VCaP (cell line): ENCODE results near the gene TCF7L1.
"Not testable (repeated sequence)": the region's sequence is repeated elsewhere in the genome, so short reads cannot be mapped to it uniquely, and the experiment has no call there.

Source experiments
- H3K27ac ChIP-seq: fragments of 450-650 bp; 2 replicates; pipeline ENCODE4 v1.5.1; 2017
- TF ChIP-seq, protein P1 (sequence below): fragments of 450-650 bp; conservative IDR thresholded peaks from 2 replicates; pipeline ENCODE4 v1.5.1; 2017; ENCODE audit warnings: mild to moderate bottlenecking, moderate library complexity

The TCF7L1 gene

DNA sequence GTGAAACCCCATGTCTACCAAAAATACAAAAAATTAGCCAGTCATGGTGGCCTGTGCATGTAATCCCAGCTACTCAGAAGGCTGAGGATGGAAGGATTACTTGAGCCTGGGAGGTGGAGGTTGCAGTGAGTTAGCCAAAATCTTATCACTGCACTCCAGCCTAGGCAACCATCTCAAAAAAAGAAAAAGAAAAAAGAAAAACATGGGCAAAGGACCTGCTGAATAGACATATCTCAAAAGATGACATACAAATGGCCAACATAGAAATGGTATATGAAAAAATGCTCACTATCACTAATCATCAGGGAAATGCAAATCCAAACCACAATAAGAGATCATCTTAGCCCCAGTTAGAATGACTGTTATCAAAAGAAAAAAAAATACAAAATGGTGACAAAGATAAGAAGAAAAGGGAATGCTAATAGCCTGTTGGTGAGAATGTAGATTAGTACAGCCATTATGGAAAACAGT, 196.0 kb downstream of the TCF7L1 start:
- TF ChIP-seq, protein P1, sequence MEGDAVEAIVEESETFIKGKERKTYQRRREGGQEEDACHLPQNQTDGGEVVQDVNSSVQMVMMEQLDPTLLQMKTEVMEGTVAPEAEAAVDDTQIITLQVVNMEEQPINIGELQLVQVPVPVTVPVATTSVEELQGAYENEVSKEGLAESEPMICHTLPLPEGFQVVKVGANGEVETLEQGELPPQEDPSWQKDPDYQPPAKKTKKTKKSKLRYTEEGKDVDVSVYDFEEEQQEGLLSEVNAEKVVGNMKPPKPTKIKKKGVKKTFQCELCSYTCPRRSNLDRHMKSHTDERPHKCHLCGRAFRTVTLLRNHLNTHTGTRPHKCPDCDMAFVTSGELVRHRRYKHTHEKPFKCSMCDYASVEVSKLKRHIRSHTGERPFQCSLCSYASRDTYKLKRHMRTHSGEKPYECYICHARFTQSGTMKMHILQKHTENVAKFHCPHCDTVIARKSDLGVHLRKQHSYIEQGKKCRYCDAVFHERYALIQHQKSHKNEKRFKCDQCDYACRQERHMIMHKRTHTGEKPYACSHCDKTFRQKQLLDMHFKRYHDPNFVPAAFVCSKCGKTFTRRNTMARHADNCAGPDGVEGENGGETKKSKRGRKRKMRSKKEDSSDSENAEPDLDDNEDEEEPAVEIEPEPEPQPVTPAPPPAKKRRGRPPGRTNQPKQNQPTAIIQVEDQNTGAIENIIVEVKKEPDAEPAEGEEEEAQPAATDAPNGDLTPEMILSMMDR = no peak
- H3K27ac ChIP-seq = peak overlapping the region; percentile 92

DNA sequence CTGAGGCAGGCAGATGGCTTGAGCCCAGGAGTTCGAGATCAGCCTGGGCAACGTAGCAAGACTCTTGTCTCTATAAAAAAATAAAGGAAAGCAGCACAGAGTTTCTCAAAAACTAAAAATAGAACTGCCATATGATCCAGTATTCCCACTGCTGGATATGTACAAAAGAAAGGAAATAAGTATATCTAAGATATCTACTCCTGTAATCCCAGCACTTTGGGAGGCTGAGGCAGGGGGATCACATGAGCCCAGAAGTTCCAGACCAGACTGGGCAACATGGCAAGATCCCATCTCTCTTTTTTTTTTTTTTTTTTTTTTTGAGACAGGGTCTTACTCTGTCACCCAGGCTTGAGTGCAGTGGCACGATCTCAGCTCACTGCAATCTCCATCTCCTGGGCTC, 196.5 kb downstream of the TCF7L1 start:
- H3K27ac ChIP-seq = not testable (repeated sequence)

DNA sequence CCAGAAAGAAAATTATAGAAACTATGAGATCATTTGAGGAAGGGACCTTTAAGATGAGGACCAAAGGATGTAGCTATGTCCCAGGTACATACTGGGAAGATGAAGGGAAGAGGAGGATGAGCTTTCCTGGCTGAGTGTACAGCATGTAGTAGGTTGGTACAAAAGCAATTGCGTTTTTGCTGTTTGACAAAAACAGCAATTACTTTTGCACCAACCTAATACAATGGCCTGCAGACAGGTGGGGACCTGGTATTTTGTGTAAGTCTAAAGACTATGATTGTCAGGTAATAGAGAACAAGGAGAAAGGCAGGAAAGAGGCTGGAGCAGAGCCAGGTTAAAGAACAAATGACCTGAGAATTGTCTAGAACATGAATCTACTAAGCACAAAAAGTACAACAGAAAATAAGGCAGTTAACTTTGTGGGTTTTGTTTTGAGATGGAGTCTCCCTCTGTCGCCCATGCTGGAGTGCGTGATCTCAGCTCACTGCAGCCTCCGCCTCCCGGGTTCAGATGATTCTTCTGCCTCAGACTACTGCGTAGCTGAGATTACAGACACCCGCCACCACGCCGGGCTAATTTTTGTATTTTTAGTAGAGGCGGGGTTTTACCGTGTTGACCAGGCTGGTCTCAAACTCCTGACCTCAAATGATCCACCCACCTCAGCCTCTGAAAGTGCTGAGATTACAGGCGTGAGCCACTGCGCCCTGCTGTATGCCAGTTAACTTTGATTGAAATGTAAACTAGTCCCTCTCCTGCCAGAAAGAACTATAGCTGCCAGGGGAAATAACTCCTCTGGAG, 197.8 kb downstream of the TCF7L1 start:
- no peak overlapping the region for H3K27ac ChIP-seq
- TF ChIP-seq, protein P1 = no peak

DNA sequence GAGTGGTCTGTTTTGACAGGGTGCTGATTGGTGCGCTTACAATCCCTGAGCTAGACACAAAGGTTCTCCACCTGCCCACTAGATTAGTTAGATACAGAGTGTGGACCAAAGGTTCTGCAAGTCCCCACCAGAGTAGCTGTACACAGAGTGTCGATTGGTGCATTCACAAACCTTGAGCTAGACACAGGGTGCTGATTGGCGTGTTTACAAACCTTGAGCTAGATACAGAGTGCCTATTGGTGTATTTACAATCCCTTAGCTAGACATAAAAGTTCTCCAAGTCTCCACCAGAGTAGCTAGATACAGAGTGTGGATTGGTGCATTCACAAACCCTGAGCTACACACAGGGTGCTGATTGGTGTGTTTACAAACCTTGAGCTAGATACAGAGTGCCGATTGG, 200.7 kb downstream of the TCF7L1 start:
- H3K27ac ChIP-seq = not testable (repeated sequence)

DNA sequence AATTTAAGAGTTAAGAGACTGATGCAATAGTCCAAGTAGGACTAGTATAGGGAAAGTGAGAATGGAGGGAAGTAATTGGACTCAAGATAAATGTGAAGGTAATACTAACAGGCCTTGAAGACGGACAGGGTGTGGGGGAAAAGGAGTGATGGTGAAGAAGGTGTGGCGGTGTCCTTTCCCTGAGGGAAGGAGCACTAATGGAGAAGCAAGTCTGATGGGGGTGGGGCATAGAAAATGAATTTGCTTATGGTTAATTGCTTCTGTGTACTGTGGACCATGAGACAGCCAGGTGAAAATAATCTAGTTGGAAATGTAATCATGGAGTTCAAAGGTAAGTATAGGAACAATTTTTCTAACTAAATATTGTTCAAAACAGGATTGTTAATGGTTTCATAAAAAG, 201.7 kb downstream of the TCF7L1 start:
- TF ChIP-seq, protein P1 = no peak

DNA sequence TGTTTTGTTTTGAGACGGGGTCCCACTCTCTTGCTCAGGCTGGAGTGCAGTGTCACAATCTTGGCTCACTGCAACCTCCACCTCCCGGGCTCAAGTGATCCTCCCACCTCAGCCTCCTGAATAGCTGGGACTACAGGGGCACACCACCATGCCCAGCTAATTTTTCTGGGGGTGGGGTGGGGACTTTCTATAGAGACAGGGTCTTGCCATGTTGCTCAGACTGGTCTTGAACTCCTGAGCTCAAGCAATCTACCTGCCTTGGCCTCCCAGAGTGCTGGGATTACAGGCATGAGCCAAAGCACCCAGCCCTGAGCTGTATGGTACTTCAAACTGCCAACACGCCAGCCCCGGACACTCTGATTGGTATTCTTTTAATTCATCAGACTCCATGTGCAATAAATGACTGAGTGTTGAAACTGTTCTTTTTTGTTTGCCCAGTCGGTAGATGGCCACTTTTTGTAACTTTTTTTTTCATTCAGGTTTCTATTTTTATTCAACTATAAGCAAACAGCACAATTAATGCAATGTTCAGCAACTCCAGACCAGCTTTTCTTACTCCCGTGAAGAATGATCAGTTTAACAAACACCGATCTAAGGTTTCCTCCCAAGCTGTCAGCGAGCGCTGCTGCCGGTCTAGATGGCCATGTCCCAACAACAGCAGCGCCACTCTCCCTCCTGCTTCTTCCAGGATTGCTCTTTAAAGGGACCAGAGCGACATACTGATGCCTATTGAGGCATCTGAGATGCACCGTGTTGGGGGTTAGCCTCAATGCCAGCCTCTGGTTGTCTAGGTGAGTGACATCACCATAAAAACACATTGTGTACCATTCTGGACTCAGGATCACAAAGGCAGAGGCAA, 207.1 kb downstream of the TCF7L1 start:
- TF ChIP-seq, protein P1 = no peak
- H3K27ac ChIP-seq = peak overlapping the region; percentile 56

More for the DNA sequence above, 201.7 kb downstream of the TCF7L1 start:
- H3K27ac ChIP-seq = no peak overlapping the region

DNA sequence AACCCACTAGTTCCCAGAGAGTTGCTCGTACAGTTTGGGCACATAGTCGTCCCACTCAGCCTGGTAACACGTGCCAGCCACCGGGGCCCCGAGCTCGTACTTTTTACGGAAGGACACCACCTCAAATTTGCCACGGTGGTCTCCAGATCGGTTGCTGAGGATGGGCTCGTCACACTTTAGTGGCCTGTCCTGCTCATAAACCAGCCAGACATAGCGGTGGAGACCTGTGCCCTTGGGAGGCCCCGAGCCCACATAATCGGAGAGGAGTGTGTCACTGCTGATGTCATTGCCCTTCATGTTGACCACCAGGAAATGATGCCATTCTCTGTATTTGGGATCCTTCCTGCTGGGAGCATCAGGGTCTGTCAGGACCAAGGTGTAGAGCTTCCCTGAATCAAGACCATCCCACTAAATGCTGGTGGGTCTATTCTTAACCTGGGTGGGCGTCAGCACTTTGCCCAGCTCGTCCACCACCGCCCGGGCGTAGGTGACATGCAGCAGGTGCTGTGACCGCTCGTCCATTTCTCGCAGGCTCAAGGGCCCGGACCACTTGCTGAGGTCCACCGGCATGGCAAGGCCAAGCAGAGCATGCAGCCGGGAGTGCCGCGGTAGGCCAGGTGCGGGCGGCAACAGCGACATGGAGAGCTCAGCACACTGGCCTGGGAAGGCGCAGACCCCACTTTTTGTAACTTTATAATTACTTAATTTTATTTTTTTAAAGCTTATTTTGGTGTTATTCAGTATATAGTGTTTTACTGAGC, 208.3 kb downstream of the TCF7L1 start:
- TF ChIP-seq, protein P1 = no peak

DNA sequence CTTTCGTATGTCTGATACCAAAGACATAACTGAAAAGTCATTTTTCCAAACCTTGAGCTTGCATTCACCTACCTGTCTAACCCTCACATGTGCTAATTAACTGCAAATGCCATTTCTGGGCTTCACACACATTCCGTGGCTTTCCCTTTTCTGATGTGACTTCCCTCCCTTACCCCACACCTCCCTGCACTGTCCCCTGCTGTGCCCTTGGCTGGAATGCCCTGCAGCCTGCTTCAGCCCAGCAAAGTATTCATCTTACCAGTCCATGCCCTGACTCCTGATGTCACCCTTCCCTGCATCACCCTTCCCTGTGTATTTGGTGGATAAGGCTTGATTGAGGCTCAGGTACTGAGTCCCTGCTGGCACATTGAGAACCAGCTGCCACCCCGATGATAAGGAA, 209.0 kb downstream of the TCF7L1 start:
- H3K27ac ChIP-seq = no peak overlapping the region
- TF ChIP-seq, protein P1 = no peak

More for the DNA sequence above, 208.3 kb downstream of the TCF7L1 start:
- peak overlapping the region; percentile 56 for H3K27ac ChIP-seq

DNA sequence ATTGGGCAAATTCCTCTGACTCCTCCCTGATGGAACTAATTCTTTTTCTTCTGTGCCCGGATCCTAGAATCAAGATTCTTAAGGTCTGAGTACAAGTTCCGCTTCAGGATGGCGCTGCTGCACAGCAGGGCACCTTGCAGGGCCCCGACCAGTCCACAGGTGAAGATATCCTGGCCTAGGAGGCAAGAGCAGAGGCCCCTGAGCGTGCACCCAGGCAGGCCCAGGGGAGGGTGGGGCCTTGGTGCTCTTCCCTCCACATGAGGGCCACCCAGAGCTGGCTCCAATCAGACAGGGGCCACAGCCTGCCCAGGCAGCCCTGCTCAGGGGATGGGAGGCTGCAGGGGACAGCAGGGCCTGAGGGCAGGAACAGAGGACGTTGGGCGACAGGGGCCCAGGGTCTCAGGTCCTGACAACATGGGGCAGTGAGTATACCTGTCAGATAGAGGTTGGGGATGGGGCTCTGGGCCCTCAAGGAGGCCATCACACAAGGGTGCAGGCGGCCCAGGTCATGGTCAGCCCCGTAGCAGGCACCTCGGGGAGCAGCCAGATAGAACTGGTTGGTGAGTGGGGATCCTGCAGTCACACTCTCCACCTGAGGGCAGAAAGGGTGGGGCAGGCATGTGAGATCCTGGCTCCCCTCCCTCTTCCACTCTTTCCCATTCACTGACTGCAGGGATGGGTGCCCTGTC, 210.2 kb downstream of the TCF7L1 start:
- not testable (repeated sequence) for H3K27ac ChIP-seq
